GM18517 (cell line): Measurements from ENCODE around the gene WNT3A.
"Not testable (repeated sequence)": the region's sequence is repeated elsewhere in the genome, so short reads cannot be mapped to it uniquely, and the experiment has no call there.

ENCODE experiments used
- ATAC-seq: cut with Tn5 transposase; IDR thresholded peaks from one replicate; pipeline ENCODE4 v1.9.1; 2021; ENCODE audit warnings: mild to moderate bottlenecking, moderate library complexity; ENCODE audit not compliant: unreplicated experiment

Gene WNT3A

GRCh38 chr1:228011721-228012311, 5.0 kb downstream of the WNT3A start:
- no peak for ATAC-seq

GRCh38 chr1:228012555-228012954, 5.8 kb downstream of the WNT3A start:
- ATAC-seq: no peak

DNA sequence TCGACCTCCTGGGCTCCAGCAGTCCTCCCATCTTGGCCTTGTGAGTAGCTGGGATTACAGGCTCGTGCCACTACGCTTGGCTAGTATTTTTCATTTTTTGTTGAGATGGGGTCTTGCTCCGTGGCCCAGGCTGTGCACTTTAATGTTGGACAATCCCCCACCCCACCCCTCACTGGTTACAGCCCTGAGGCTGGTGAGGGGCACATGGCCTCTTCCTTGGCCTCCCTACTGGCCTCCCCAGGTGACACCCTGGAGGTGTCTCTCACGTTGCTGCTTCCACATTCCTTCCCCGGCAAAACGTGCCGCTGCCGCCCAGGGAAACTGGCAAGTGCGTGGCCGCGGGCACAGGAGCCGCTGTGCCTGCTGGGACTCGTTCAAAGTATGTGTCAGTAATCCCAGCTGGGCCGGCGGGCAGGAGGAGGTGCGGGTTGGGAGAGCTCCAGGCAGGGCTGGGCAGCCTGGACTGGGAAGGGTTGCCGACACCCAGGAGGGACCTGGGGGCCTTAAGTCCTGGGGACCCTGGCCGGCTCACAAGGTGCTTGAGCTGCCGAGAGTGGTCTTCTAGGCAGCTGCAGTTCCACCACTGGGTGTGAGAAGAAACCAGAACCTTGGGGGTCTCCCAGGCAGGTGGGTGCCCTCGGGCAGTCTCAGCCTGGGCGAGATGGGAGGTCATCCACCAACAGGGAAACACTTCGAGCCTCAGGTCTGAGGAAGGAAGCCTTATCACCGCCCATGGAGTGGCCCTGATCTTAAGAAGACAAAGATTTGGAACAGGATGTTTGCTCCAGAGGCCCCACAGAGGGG, 6.5 kb downstream of the WNT3A start:
- ATAC-seq: no peak

DNA sequence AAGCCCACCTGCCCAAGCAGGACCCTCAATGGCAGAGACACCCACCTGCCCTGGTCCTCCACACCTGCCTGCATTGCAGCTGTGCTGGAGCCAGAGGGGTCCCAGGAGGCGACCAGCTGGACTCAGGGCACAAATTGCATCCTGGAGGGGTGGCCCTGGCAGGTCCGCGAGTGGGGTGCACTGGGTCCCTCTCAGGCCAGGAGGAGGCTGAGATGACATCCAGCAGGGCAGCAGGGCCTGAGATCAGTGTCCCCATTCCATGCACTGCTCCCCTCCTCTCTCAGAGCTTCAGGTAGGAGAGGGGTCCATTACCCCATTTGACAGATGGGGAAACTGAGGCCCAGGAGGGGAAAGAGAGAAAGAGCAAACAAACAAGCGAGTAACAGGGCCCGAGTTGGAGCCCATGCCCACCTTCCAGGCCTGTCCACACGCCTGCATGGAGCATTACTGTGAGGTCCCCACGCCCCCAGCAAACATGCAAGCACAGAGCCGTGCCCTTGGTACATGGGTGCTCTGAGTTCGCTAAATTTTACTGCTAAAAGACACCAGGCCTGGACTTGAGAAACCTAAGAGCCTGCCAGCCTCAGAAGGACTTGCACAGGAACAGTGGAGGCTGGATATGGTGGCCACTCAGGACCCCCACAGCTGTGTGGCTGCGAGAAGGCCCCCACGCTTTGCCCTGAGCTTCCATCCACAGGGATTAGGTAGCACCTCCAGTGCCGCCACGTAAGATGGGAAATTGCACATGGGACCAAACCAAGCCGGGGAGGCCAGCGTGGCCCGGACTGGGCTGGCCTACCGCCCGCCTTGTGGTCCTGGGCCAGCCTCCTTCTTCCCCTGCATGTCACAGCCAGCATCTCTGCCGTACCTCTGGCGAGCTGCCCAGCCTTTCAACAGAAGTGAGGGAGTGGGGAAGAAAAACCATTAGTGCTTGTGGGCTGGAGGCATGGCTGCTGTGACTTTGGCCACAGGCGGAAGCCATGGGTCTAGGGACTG, 7.4 kb downstream of the WNT3A start:
- ATAC-seq: no peak

- no peak for ATAC-seq
Measured at GRCh38 chr1:228015276-228016180, 8.7 kb downstream of the WNT3A start.

DNA sequence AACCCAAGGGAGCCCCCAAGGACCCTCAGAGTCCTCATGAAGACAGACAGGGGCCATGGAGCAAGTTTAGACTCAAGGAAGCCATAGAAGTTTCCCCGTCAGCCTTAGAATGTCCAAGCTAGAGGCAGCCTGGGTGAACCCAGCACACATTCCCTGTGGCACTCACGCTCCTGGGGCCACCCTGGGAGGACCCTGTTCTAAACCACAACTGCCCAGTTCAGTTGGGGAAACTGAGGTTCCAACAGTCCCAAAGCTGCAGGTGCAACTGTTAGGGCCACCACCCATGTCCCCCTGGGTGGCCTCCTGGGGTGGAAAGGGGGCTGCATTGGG, 9.3 kb downstream of the WNT3A start:
- no peak for ATAC-seq

- no peak for ATAC-seq
Measured at GRCh38 chr1:228016653-228017355, 10.0 kb downstream of the WNT3A start.

GRCh38 chr1:228017356-228018124, 10.7 kb downstream of the WNT3A start:
- no peak for ATAC-seq

DNA sequence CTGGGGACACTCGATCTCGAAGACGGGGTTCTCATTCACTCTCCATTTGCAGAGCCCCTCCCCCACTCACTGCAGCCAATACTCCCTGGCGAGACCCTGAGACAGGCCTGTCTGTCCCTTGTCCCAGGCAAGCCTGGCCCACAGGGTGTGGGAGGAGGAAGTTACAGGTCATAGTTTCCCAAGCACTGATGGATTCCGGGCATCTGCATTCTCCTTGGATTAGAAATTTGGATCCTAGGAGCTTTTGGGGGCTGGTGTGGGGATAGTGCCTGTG, 11.3 kb downstream of the WNT3A start:
- ATAC-seq: no peak

DNA sequence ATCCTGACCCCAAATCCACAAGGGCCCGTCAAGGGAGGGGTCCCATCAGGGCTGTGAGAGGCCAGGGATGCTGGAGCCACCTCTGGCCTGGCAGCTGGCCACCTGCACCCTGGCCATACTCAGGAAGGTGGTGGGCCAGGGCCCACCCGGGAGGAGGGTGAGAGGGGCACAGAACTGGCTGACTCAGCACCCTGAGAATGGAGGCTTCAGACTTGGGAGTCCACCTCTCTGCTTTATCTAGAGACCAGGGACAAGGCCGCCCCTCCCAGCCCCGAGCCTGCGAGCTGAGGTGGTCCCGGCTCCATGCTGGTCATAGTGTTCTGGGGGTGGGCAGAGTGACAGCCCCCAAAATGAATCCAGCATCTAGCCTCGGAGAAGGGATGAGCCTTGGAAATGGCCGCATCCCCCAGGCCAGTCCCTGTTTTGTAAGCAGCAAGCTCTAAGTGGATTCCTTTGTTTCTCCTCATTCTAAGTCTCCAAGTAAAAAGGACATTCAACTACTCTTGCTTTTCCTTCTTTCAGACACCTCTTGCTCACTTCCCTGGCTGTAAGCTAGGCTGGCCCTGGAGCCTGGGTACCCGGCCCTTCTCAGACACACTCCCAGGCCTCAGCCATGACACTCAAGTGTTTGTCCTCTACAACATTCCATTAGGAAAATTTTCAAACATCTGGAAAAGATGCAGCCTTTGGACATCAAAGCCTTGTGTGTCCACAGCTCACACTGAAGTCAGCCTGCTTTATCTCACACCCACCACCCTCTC, 12.3 kb downstream of the WNT3A start:
- ATAC-seq: no peak

GRCh38 chr1:228019722-228020083, 12.9 kb downstream of the WNT3A start:
- not testable (repeated sequence) for ATAC-seq

DNA sequence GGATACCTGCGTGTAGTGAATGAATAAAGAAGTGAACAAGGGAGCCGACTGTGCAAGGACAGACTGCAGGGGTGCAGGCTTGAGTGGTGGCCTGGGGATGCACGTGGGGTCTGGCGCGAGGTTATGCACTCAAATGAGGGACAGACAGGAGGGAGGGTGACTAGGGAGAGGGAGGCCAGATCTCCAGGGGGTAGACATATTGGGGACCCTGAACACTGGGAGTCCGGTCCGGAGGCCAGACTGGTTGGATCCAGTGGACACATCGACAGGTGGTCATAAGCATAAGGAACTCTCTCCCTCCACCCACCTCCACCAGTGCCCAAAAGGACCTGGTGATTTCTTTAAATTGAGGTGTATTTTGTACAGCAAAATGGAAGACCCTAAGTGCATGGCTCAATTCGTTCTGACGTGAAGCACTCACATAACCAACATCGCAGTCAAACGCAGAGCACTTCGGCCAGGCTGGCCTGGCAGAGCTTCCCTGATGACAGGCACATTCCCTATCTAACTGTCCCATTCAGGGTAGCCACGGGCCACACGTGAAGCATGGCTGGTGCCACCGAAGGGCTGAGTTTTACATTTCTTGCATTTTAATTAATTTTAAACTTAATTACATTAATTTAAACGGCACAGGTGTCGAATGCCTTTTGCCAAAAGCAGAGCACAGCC, 14.0 kb downstream of the WNT3A start:
- no peak for ATAC-seq

- no peak for ATAC-seq
Measured at GRCh38 chr1:228021355-228022030, 14.7 kb downstream of the WNT3A start.

DNA sequence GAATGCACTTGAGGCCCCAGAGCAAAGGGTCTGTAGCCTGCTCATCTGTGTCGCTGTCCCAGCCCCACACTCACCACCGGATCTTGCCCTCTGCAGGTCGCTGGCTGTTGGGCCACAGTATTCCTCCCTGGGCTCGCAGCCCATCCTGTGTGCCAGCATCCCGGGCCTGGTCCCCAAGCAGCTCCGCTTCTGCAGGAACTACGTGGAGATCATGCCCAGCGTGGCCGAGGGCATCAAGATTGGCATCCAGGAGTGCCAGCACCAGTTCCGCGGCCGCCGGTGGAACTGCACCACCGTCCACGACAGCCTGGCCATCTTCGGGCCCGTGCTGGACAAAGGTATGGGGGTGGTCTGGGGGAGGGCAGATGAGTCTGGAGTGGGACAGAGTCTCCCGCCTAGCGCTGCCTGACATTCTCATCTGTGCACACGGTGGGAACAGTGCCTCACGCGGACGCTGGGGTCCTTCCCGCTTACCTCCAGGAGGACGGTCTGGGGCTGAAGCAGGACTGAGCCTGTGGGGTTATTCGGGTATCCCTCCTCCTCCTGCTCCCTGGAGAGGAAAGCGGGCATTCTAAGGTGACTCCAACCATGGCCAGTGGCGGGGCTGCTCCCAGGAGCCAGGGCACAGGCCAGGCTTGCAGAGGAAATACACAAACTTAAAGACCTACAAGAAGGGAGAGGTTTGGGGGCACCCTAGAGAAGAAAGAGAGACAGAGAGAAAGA, 15.9 kb downstream of the WNT3A start:
- ATAC-seq: no peak

DNA sequence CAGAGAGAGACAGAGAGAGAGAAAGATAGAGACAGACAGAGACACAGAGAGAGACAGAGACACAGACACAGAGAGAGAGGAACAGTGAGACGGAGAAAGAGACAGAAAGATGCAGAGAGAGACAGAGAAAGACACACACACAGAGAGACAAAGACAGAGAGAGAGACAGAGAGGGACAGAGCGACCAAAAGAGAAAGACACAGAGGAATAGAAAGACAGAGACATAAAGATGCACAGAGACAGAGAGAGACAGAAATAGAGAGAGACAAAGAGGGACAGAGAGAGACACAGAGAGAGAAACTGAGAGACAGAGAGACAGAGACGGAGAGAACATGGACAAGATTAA, 16.5 kb downstream of the WNT3A start:
- no peak for ATAC-seq

GRCh38 chr1:228029281-228029680, 22.5 kb downstream of the WNT3A start:
- ATAC-seq: no peak
